Endothelial cell of umbilical vein (primary cell): ENCODE measurements around the gene SUN3.
"Not testable (repeated sequence)": the region's sequence is repeated elsewhere in the genome, so short reads cannot be mapped to it uniquely, and the experiment has no call there.

Experiments used
- MYC ChIP-seq: IDR thresholded peaks from one replicate; pipeline ENCODE4 v1.6.1; 2011; ENCODE audit warnings: mild to moderate bottlenecking, low read depth, low read length
- POLR2A ChIP-seq: IDR thresholded peaks from 2 replicates; pipeline ENCODE4 v1.6.1; 2012; ENCODE audit warnings: low read depth, mild to moderate bottlenecking, control low read depth, low read length
- POLR2AphosphoS5 ChIP-seq: IDR thresholded peaks from 2 replicates; pipeline ENCODE4 v1.6.1; 2012; ENCODE audit warnings: low read depth, mild to moderate bottlenecking, control low read depth, low read length, moderate library complexity; ENCODE audit not compliant: insufficient read depth
- TF ChIP-seq, protein P1 (sequence below), 2 donors: IDR thresholded peaks; 1 replicate in 1 of 2; 2 replicates in 1 of 2; pipeline ENCODE4 v1.5.1; 2011; ENCODE audit warnings: low read length in 2 of 2, mild to moderate bottlenecking in 2 of 2, moderate library complexity in 2 of 2, control low read depth in 1 of 2, inconsistent platforms in 1 of 2, low read depth in 1 of 2; ENCODE audit not compliant: insufficient read depth in 1 of 2; ENCODE audit errors: extremely low read depth in 1 of 2
- TF ChIP-seq, protein P2 (sequence below): IDR thresholded peaks from 2 replicates; pipeline ENCODE4 v1.6.1; 2011; ENCODE audit not compliant: insufficient read depth, insufficient read length

DNA sequence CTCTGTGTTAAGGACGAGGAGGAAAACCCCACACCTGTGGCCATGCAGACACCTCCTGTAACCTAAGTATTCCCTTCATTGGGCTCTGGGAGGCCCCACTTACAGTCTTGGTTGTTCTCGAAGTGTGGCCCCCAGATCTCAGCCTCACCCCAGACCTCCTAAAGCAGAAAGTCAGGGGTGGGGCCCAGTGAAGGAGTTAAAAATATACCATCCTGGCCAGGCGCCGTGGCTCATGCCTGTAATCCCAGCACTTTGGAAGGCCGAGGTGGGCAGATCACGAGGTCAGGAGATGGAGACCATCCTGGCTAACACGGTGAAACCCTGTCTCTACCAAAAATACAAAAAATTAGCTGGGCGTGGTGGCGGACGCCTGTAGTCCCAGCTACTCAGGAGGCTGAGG is 86.3 kb downstream of the SUN3 start:
- TF ChIP-seq, protein P1, sequence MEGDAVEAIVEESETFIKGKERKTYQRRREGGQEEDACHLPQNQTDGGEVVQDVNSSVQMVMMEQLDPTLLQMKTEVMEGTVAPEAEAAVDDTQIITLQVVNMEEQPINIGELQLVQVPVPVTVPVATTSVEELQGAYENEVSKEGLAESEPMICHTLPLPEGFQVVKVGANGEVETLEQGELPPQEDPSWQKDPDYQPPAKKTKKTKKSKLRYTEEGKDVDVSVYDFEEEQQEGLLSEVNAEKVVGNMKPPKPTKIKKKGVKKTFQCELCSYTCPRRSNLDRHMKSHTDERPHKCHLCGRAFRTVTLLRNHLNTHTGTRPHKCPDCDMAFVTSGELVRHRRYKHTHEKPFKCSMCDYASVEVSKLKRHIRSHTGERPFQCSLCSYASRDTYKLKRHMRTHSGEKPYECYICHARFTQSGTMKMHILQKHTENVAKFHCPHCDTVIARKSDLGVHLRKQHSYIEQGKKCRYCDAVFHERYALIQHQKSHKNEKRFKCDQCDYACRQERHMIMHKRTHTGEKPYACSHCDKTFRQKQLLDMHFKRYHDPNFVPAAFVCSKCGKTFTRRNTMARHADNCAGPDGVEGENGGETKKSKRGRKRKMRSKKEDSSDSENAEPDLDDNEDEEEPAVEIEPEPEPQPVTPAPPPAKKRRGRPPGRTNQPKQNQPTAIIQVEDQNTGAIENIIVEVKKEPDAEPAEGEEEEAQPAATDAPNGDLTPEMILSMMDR (IDR thresholded peaks at IDR 0.05; ENCODE audit: extremely low read depth in 1 of 2, insufficient read depth in 1 of 2, low read depth in 1 of 2, low read length in 2 of 2), result not testable (repeated sequence)
- TF ChIP-seq POLR2A, MYC, POLR2AphosphoS5: not testable (repeated sequence)
- TF ChIP-seq, protein P2, sequence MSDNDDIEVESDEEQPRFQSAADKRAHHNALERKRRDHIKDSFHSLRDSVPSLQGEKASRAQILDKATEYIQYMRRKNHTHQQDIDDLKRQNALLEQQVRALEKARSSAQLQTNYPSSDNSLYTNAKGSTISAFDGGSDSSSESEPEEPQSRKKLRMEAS, result not testable (repeated sequence)
